ENCODE measurements around the gene ABCA4.

Gene ABCA4

DNA sequence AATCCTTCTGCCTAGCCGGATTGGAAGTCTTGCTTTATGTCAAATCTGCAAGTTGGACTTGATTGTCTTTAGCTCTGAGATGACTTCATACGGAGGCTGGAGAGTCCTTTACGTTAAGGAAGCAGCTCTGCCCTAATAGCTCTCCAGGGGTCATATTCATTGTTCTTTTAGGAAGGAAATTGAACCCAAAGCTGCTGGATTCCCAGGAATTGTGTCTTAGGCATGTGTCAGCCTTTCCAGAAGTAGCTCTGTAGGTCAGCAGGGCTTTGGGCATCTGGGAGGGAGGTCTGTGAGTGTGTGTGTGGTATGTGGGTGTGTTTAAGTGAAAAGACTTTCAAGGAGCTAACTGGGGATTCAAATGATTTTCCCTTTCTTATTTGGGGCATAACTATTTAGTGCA, 82.4 kb downstream of the ABCA4 start:
- Histone ChIP-seq H3K27me3 (ENCODE audit: insufficient read depth, low read length, poor library complexity, severe bottlenecking) (no peaks in the 10 kb centered on the region), H3K79me2 (ENCODE audit: insufficient read depth, low read length) (no peaks in the 10 kb centered on the region), H3F3A (ENCODE audit: low read depth) (no peaks in the 10 kb centered on the region), H3K9me3 (ENCODE audit: insufficient read depth, low read depth, low read length) (no peaks in the 10 kb centered on the region), H3K4me1 (ENCODE audit: insufficient read depth, low read length, poor library complexity, severe bottlenecking) (peaks cover 3% of the 10 kb centered on the region), H3K36me3 (ENCODE audit: insufficient read depth, low read length) (no peaks in the 10 kb centered on the region), H2AFZ (ENCODE audit: low read length) (no peak overlapping the region), H3K9me2 (replicated peaks; ENCODE audit: low read depth, low read length) (no peaks in the 10 kb centered on the region), H3K4me2 (ENCODE audit: low read depth, low read length, poor library complexity, severe bottlenecking) (no peak overlapping the region), H3K9ac (ENCODE audit: low read depth, low read length, poor library complexity, severe bottlenecking) (no peak overlapping the region), H4K20me1 (ENCODE audit: insufficient read depth, low read length, poor library complexity, severe bottlenecking) (no peaks in the 10 kb centered on the region), H3K4me3 (ENCODE audit: low read length, poor library complexity, severe bottlenecking) (no peak overlapping the region)
- TF ChIP-seq, protein P1, sequence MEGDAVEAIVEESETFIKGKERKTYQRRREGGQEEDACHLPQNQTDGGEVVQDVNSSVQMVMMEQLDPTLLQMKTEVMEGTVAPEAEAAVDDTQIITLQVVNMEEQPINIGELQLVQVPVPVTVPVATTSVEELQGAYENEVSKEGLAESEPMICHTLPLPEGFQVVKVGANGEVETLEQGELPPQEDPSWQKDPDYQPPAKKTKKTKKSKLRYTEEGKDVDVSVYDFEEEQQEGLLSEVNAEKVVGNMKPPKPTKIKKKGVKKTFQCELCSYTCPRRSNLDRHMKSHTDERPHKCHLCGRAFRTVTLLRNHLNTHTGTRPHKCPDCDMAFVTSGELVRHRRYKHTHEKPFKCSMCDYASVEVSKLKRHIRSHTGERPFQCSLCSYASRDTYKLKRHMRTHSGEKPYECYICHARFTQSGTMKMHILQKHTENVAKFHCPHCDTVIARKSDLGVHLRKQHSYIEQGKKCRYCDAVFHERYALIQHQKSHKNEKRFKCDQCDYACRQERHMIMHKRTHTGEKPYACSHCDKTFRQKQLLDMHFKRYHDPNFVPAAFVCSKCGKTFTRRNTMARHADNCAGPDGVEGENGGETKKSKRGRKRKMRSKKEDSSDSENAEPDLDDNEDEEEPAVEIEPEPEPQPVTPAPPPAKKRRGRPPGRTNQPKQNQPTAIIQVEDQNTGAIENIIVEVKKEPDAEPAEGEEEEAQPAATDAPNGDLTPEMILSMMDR (conservative IDR thresholded peaks at IDR 0.05; ENCODE audit: low read length) = no peak
- no peak for TF ChIP-seq EZH2phosphoT487 (IDR thresholded peaks at IDR 0.05; ENCODE audit: borderline replicate concordance)

DNA sequence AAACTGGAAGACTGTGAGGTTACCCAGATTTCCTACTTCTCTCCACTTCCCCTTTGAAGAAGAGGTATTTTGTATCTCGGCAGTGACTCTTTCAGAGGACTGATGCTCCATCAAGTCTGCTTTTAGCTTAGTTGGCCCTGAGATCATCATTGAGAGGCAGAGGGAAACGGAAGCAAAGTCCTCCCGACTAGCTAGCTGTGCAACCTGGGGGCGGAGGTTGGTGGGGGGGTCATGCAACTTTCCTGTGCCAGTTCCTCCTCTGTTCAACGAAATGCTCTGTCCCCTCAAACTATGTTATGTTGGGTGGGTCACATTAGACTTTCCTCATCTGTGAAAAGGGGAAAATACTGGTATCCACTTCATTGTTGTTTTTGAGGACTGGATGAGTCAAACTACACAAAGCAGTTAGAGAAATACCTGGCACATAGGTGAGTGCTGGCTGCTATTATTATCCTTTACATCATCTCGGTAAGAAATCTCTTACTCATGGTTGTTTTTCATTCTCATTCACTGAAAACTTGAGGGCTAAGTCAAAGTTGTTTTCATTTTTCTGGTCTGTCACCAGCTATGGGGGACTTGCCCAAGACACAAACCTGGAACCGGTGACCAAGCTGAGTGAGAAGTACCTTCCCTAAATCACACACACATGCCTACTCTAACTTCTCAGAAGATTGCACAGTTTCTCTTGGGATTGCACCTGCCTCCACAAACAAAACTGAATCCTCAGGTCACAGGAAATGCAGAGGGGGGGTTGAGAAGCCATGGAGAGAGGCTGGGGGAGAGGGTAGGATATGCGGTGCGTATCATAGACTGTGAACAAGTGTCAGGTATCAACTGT, 83.3 kb downstream of the ABCA4 start:
- Histone ChIP-seq H3K4me2 (ENCODE audit: low read depth, low read length, poor library complexity, severe bottlenecking) (no peak overlapping the region), H4K20me1 (ENCODE audit: insufficient read depth, low read length, poor library complexity, severe bottlenecking) (no peaks in the 10 kb centered on the region), H3F3A (ENCODE audit: low read depth) (no peaks in the 10 kb centered on the region), H3K4me1 (ENCODE audit: insufficient read depth, low read length, poor library complexity, severe bottlenecking) (peaks cover 3% of the 10 kb centered on the region), H3K4me3 (ENCODE audit: low read length, poor library complexity, severe bottlenecking) (no peak overlapping the region), H3K9ac (ENCODE audit: low read depth, low read length, poor library complexity, severe bottlenecking) (no peak overlapping the region), H3K9me2 (replicated peaks; ENCODE audit: low read depth, low read length) (no peaks in the 10 kb centered on the region), H3K9me3 (ENCODE audit: insufficient read depth, low read depth, low read length) (no peaks in the 10 kb centered on the region), H3K36me3 (ENCODE audit: insufficient read depth, low read length) (no peaks in the 10 kb centered on the region), H3K27me3 (ENCODE audit: insufficient read depth, low read length, poor library complexity, severe bottlenecking) (no peaks in the 10 kb centered on the region), H2AFZ (ENCODE audit: low read length) (no peak overlapping the region), H3K79me2 (ENCODE audit: insufficient read depth, low read length) (no peaks in the 10 kb centered on the region)
- TF ChIP-seq, protein P1 (conservative IDR thresholded peaks at IDR 0.05; ENCODE audit: low read length) = no peak
- TF ChIP-seq EZH2phosphoT487 (IDR thresholded peaks at IDR 0.05; ENCODE audit: borderline replicate concordance) = no peak

DNA sequence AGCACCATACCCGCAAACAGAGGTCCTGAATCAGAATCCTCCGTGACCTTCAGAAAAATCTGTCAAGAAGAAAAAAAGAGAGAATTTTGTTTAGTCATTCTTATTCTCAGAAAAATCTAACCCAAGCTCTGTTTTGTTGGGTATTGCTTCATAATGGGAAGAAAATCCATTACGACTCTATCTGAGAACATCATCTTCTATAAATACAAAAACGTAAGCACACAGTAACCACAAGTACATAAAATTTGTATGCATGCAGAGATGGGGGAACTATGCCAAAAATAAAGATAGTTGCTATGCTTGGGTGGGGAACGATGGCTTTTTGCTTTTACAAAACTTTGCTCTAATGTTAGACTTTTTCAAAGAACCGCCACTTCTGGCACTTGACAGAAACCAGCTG, 84.2 kb downstream of the ABCA4 start:
- TF ChIP-seq EZH2phosphoT487 (IDR thresholded peaks at IDR 0.05; ENCODE audit: borderline replicate concordance) = no peak
- TF ChIP-seq, protein P1 (conservative IDR thresholded peaks at IDR 0.05; ENCODE audit: low read length) = no peak
- Histone ChIP-seq H3K36me3 (ENCODE audit: insufficient read depth, low read length) (no peaks in the 10 kb centered on the region), H3K4me1 (ENCODE audit: insufficient read depth, low read length, poor library complexity, severe bottlenecking) (peaks cover 3% of the 10 kb centered on the region), H3K4me3 (ENCODE audit: low read length, poor library complexity, severe bottlenecking) (no peak overlapping the region), H3F3A (ENCODE audit: low read depth) (no peaks in the 10 kb centered on the region), H3K9ac (ENCODE audit: low read depth, low read length, poor library complexity, severe bottlenecking) (no peak overlapping the region), H3K27me3 (ENCODE audit: insufficient read depth, low read length, poor library complexity, severe bottlenecking) (no peaks in the 10 kb centered on the region), H3K79me2 (ENCODE audit: insufficient read depth, low read length) (no peaks in the 10 kb centered on the region), H3K9me2 (replicated peaks; ENCODE audit: low read depth, low read length) (no peaks in the 10 kb centered on the region), H3K9me3 (ENCODE audit: insufficient read depth, low read depth, low read length) (no peaks in the 10 kb centered on the region), H3K4me2 (ENCODE audit: low read depth, low read length, poor library complexity, severe bottlenecking) (no peak overlapping the region), H2AFZ (ENCODE audit: low read length) (no peak overlapping the region), H4K20me1 (ENCODE audit: insufficient read depth, low read length, poor library complexity, severe bottlenecking) (no peaks in the 10 kb centered on the region)

Data from Loucy (cell line).